Thyroid gland (tissue), 4 donors: ENCODE results near the gene GLIS1. TPM values are rescaled to one million over a fixed set of nuclear protein-coding genes. Genes with fewer than 3 reads are reported as not detected.

Experiments
- DNase-seq, 2 donors: peaks; one replicate each; pipeline ENCODE4 v3.0.0-alpha.2; 2019
- H3K27ac ChIP-seq, 3 donors: fragments of 200-600 bp; sonication (generic); 1 replicate in 2 of 3; 2 replicates in 1 of 3; pipeline ENCODE4 v1.5.1; 2016 to 2019; ENCODE audit warnings: mild to moderate bottlenecking in 1 of 3, moderate library complexity in 1 of 3
- H3K27me3 ChIP-seq: fragments of 200-600 bp; sonication (generic); one replicate; pipeline ENCODE4 v1.5.1; 2019
- H3K36me3 ChIP-seq, 2 donors: fragments of 200-600 bp; sonication (generic); one replicate each; pipeline ENCODE4 v1.5.1; 2016 to 2019
- H3K4me1 ChIP-seq, 2 donors: fragments of 200-600 bp; sonication (generic); one replicate each; pipeline ENCODE4 v1.5.1; 2017 to 2019
- H3K4me3 ChIP-seq, 3 donors: fragments of 200-600 bp; sonication (generic); replicated peaks in 1 of 3; 1 replicate in 2 of 3; 2 replicates in 1 of 3; pipeline ENCODE4 v1.5.1; 2016; ENCODE audit warnings: mild to moderate bottlenecking in 1 of 3
- H3K9me3 ChIP-seq: fragments of 200-600 bp; sonication (generic); one replicate; pipeline ENCODE4 v1.5.1; 2017
- CTCF ChIP-seq, 6 experiments: fragments of 200-600 bp in 3 of 6; fragments of 450-650 bp in 3 of 6; sonication (generic) in 3 of 6; IDR thresholded peaks; one replicate each; pipeline ENCODE4 v1.5.1; 2016 to 2019; ENCODE audit warnings: antibody characterized with exemption in 6 of 6, mild to moderate bottlenecking in 2 of 6, inconsistent platforms in 1 of 6, moderate library complexity in 1 of 6
- POLR2A ChIP-seq, 2 donors: fragments of 450-650 bp; IDR thresholded peaks; one replicate each; pipeline ENCODE4 v1.6.1; 2017; ENCODE audit warnings: antibody characterized with exemption in 2 of 2, mild to moderate bottlenecking in 2 of 2, moderate library complexity in 1 of 2
- WGBS, 2 donors: methylation state at CpG; one replicate each; pipeline ENCODE4 v1.1.5; 2017; 5-methylcytosine and 5-hydroxymethylcytosine counted together
- intact Hi-C: fragments of 100-400 bp; cut with DNase I; formaldehyde crosslinking; loops from one replicate; pipeline ENCODE4 v1.15.1; 2023
- total RNA-seq, 4 donors: library from RNA; depleted of rRNA; stranded (reverse); fragments of >200 nt; gene quantifications; one replicate each; pipeline ENCODE4 v1.2.3, GENCODE V29; 2016

GLIS1 gene
- total RNA-seq, 4 donors from 2014 or later = 0.29 TPM; not detected in 3

DNA sequence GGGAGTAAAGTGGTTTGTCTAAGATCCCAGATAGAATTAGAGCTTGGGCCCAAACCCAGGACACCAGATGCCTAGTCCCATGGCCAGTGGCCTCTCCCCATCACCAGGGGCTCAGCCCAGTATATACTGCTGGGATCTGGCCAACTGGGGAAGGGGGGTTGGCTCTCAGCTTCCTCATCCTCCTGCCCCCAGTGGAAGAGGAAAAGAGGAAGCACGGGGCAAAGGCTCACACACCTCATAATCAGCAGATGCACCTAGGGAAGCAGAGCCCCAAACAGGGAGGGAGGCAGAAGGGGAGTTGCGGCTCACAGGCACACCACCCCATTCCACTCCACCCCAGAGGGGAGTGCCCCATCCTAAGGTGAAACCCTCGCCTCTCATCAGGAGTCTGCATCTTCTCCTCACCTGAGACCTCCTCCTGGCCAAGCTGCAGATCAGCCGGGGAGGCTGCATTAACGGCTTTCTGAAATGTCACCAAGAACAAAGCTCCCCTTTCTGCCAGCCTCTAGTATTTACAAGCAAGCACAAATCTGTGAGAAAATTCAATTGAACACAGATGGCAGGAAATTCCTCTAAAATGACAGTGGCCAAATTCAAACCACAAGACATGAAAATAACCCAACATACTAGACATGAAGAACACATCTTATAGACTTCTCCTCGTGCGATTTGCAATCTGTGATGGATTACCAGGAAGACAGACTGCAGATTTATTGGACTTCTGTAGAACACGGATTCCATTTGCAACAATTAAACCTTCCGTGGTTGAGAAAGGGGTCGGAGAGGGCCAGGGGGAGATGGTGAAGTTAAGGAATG lies 82.8 kb downstream of the GLIS1 start:
- Histone ChIP-seq H3K36me3 (no peaks in the 10 kb centered on the region), H3K27ac (no peak overlapping the region), H3K4me3 (no peak overlapping the region), H3K27me3 (no peaks in the 10 kb centered on the region), H3K4me1 (no peaks in the 10 kb centered on the region), H3K9me3 (no peaks in the 10 kb centered on the region)
- intact Hi-C loops = no loop called here
- 53% methylated on average over 10 of the region's 10 CpGs for WGBS, 2 donors
- no peak for DNase-seq
- TF ChIP-seq POLR2A (IDR thresholded peaks at IDR 0.05) = no peak
- TF ChIP-seq CTCF (IDR thresholded peaks at IDR 0.05) = no peak

DNA sequence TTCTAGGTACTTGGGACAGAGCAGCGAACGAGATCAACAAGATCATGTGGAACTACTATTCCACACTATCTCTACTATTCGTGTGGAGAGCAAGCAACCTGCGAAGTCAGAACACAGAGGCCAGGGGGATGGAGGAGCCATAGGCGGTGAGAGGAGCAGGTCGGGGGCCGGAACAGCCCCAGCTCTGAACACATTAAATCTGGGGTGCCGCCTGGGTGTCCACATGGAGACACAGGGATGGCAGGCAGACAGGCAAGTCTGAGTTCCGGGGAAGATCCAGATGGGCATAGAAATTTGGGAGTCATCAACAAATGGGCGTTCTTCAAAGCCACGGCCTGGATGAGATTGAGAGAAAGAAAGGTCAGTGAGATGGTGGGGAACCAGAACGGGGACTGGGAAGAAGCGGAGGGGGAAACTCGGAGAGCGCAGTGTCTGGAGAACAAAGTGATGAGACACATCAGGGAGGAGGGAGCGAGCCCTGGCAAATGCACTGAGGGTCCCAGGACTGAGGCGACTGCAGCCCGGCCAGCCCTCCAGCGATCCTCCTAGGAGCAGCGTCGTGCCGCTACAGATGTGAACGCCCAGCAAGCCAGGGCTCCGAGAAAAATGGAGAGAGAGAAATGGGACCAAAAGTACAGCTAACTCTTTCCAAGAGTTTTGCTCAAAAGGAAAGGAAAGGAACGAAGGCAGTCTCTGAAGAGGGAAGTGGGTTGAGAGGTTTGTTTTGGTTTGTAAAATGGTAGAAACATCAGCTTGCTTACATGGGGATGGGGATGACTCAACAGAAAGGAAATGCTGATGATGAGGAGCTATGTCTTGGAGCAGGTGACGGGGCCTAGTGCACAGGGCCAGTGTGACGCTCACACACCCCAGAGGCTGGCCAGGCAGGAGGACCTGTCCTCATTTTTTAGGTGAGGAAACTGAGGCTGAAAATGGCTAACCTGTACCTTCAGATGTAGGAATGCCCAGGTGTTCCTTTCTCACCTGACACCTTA lies 84.5 kb downstream of the GLIS1 start:
- intact Hi-C loops = no loop called here
- no peak for DNase-seq
- H3K27ac ChIP-seq = no peak overlapping the region
- TF ChIP-seq POLR2A (IDR thresholded peaks at IDR 0.05) (no peak), CTCF (IDR thresholded peaks at IDR 0.05) (no peak)
- H3K27me3 ChIP-seq = no peaks in the 10 kb centered on the region
- no peaks in the 10 kb centered on the region for H3K36me3 ChIP-seq
- H3K4me3 ChIP-seq = no peak overlapping the region
- no peaks in the 10 kb centered on the region for H3K4me1 ChIP-seq
- H3K9me3 ChIP-seq = no peaks in the 10 kb centered on the region
- WGBS, 2 donors = 75 to 78% methylated on average over 27 of the region's 27 CpGs

DNA sequence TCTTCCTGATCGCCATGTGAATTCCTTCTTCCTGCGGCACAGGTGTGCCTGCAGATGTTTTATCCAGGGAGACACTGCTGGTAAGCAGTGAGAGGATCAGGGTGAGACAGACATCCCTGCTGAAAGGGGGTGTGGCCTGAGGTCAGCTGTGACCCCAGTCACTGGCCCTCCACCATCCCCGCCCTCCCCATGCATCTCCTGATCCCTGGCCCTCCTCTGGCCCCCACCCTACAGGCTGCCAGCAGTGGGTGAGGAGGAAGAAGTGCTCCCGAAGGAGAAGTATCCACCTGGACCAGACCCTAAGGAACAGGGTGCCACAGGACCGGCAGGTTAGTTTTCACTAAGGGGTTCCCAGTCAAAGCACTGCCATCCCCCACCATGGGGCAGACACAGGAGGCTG lies 85.3 kb downstream of the GLIS1 start:
- intact Hi-C loops = no loop called here
- no peaks in the 10 kb centered on the region for H3K4me1 ChIP-seq
- H3K27me3 ChIP-seq = no peaks in the 10 kb centered on the region
- no peaks in the 10 kb centered on the region for H3K36me3 ChIP-seq
- H3K9me3 ChIP-seq = no peaks in the 10 kb centered on the region
- no peak overlapping the region for H3K4me3 ChIP-seq
- DNase-seq = no peak
- 69 to 74% methylated on average over 5 of the region's 5 CpGs for WGBS, 2 donors
- no peak for TF ChIP-seq CTCF (IDR thresholded peaks at IDR 0.05)
- no peak for TF ChIP-seq POLR2A (IDR thresholded peaks at IDR 0.05)
- H3K27ac ChIP-seq = no peak overlapping the region

DNA sequence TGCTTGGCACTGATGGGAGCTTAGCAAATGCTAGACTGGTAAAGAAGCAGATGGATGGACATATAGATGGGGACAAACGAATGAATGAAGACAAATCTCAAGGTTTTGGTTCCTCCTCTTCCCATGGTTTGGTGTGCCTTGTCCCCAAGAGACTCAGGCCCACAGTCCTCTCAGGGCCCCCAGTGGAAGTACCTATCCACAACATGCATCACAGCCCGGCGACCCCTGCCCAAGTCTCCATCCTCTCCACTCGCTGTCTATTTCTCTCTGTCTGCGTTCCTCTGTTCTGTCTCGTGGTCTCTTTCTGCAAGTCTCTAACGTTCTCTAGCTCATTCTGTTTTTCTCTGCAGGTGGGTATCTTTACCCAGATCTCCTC lies 85.8 kb downstream of the GLIS1 start:
- DNase-seq = no peak
- Histone ChIP-seq H3K4me1 (no peaks in the 10 kb centered on the region), H3K36me3 (no peaks in the 10 kb centered on the region), H3K9me3 (no peaks in the 10 kb centered on the region), H3K27ac (no peak overlapping the region), H3K27me3 (no peaks in the 10 kb centered on the region), H3K4me3 (no peak overlapping the region)
- intact Hi-C loops = no loop called here
- TF ChIP-seq POLR2A (IDR thresholded peaks at IDR 0.05) (no peak), CTCF (IDR thresholded peaks at IDR 0.05) (no peak)
- 78 to 82% methylated on average over 7 of the region's 7 CpGs for WGBS, 2 donors
